ENCODE measurements around the gene YWHAG.

Gene YWHAG

GRCh38 chr7:76328389-76328788 is 30.4 kb downstream of the YWHAG start:
- no peak overlapping the region for H3K9ac ChIP-seq
- H3K4me2 ChIP-seq (ENCODE audit: low read length), result no peak overlapping the region
- no peak overlapping the region for H3K4me3 ChIP-seq (ENCODE audit: low read depth, low read length)
- no peak for TF ChIP-seq CTCF (IDR thresholded peaks at IDR 0.05)
- no peaks in the 10 kb centered on the region for H3K27me3 ChIP-seq (ENCODE audit: control insufficient read depth, insufficient read depth, low read length)
- H3K27ac ChIP-seq, result no peak overlapping the region
- no peaks in the 10 kb centered on the region for H3K9me3 ChIP-seq (ENCODE audit: control insufficient read depth, low read length)
- H3K79me2 ChIP-seq, result peaks cover 51% of the 10 kb centered on the region
- no peaks in the 10 kb centered on the region for H3K36me3 ChIP-seq (ENCODE audit: control insufficient read depth, insufficient read depth, low read length)
- peaks cover 2% of the 10 kb centered on the region for H3K4me1 ChIP-seq
- H2AFZ ChIP-seq, result no peak overlapping the region

- Histone ChIP-seq H3K27ac (no peak overlapping the region), H3K4me1 (peaks cover 2% of the 10 kb centered on the region), H3K4me2 (ENCODE audit: low read length) (no peak overlapping the region), H3K36me3 (ENCODE audit: control insufficient read depth, insufficient read depth, low read length) (no peaks in the 10 kb centered on the region), H3K79me2 (peaks cover 43% of the 10 kb centered on the region), H2AFZ (no peak overlapping the region), H3K9ac (no peak overlapping the region), H3K4me3 (ENCODE audit: low read depth, low read length) (no peak overlapping the region), H3K27me3 (ENCODE audit: control insufficient read depth, insufficient read depth, low read length) (no peaks in the 10 kb centered on the region), H3K9me3 (ENCODE audit: control insufficient read depth, low read length) (no peaks in the 10 kb centered on the region)
- TF ChIP-seq CTCF (IDR thresholded peaks at IDR 0.05), result no peak
Measured at GRCh38 chr7:76327610-76328009, 31.2 kb downstream of the YWHAG start.

- Histone ChIP-seq H3K27me3 (ENCODE audit: control insufficient read depth, insufficient read depth, low read length) (no peaks in the 10 kb centered on the region), H3K4me2 (ENCODE audit: low read length) (no peak overlapping the region), H3K9me3 (ENCODE audit: control insufficient read depth, low read length) (no peaks in the 10 kb centered on the region), H3K27ac (no peak overlapping the region), H3K4me1 (peaks cover 2% of the 10 kb centered on the region), H3K4me3 (ENCODE audit: low read depth, low read length) (no peak overlapping the region), H3K79me2 (peaks cover 36% of the 10 kb centered on the region), H3K9ac (no peak overlapping the region), H2AFZ (no peak overlapping the region), H3K36me3 (ENCODE audit: control insufficient read depth, insufficient read depth, low read length) (no peaks in the 10 kb centered on the region)
- no peak for TF ChIP-seq CTCF (IDR thresholded peaks at IDR 0.05)
Measured at GRCh38 chr7:76326646-76327233, 32.1 kb downstream of the YWHAG start.

GRCh38 chr7:76325811-76326210 is 33.0 kb downstream of the YWHAG start:
- Histone ChIP-seq H2AFZ (no peak overlapping the region), H3K4me3 (ENCODE audit: low read depth, low read length) (no peak overlapping the region), H3K4me2 (ENCODE audit: low read length) (no peak overlapping the region), H3K4me1 (peaks cover 2% of the 10 kb centered on the region), H3K27me3 (ENCODE audit: control insufficient read depth, insufficient read depth, low read length) (no peaks in the 10 kb centered on the region), H3K9ac (no peak overlapping the region), H3K27ac (no peak overlapping the region), H3K9me3 (ENCODE audit: control insufficient read depth, low read length) (no peaks in the 10 kb centered on the region), H3K79me2 (peaks cover 34% of the 10 kb centered on the region), H3K36me3 (ENCODE audit: control insufficient read depth, insufficient read depth, low read length) (no peaks in the 10 kb centered on the region)
- TF ChIP-seq CTCF (IDR thresholded peaks at IDR 0.05), result no peak

- peaks cover 2% of the 10 kb centered on the region for H3K4me1 ChIP-seq
- H3K27me3 ChIP-seq (ENCODE audit: control insufficient read depth, insufficient read depth, low read length), result no peaks in the 10 kb centered on the region
- no peak for TF ChIP-seq CTCF (IDR thresholded peaks at IDR 0.05)
Measured at GRCh38 chr7:76325092-76325491, 33.7 kb downstream of the YWHAG start.

More at GRCh38 chr7:76325092-76325491, 33.7 kb downstream of the YWHAG start:
- Histone ChIP-seq H3K36me3 (ENCODE audit: control insufficient read depth, insufficient read depth, low read length) (no peaks in the 10 kb centered on the region), H3K79me2 (peaks cover 29% of the 10 kb centered on the region), H3K27ac (no peak overlapping the region), H3K4me3 (ENCODE audit: low read depth, low read length) (no peak overlapping the region), H3K9me3 (ENCODE audit: control insufficient read depth, low read length) (no peaks in the 10 kb centered on the region), H3K4me2 (ENCODE audit: low read length) (no peak overlapping the region), H2AFZ (no peak overlapping the region), H3K9ac (no peak overlapping the region)
